CD4-positive, alpha-beta T cell (primary cell): ENCODE data around the gene RNF130. TPM values are rescaled to one million over a fixed set of nuclear protein-coding genes. Genes with fewer than 3 reads are reported as not detected.
A peak's percentile ranks its signal among the peaks of the same experiment; 100 is the strongest.

ENCODE experiments used
- ATAC-seq: fragments of 200-7000 bp; cut with Tn5 transposase; one replicate; pipeline ENCODE4 v1.10.0; 2022; ENCODE audit warnings: mild to moderate bottlenecking; ENCODE audit not compliant: poor library complexity
- CTCF ChIA-PET: fragments of 350-600 bp; sonication (Branson Sonifier 250); formaldehyde crosslinking; loops from one replicate; lab custom pipeline; 2021; ENCODE audit warnings: antibody characterized with exemption, inconsistent platforms; lab: Charles Lee
- POLR2A ChIA-PET: fragments of 350-600 bp; sonication (Branson Sonifier 250); formaldehyde crosslinking; loops from one replicate; lab custom pipeline; 2021; ENCODE audit warnings: antibody characterized with exemption, inconsistent platforms; lab: Charles Lee
- DNase-seq, 14 experiments: peaks; one replicate each; pipeline ENCODE4 v3.0.0-alpha.2; 2013 to 2020; ENCODE audit warnings: mixed read lengths in 2 of 14
- H3K27ac ChIP-seq, 2 donors: one replicate each; pipeline versions ENCODE4 v1.5.1 to v1.7.0; 2013; ENCODE audit warnings: low read length in 2 of 2, low read depth in 1 of 2, mild to moderate bottlenecking in 1 of 2
- H3K27me3 ChIP-seq, 2 experiments: 1 replicate in 1 of 2; 2 replicates in 1 of 2; pipeline versions ENCODE4 v1.6.1 to v1.7.0; 2013; ENCODE audit warnings: low read length in 2 of 2, control low read depth in 1 of 2, mild to moderate bottlenecking in 1 of 2, moderate library complexity in 1 of 2; ENCODE audit not compliant: insufficient read depth in 2 of 2, control insufficient read depth in 1 of 2
- H3K36me3 ChIP-seq: one replicate; pipeline ENCODE4 v1.6.1; 2013; ENCODE audit warnings: low read length, control low read depth; ENCODE audit not compliant: insufficient read depth
- H3K4me1 ChIP-seq: one replicate; pipeline ENCODE4 v1.6.1; 2013; ENCODE audit warnings: low read length, control low read depth; ENCODE audit not compliant: insufficient read depth
- H3K4me3 ChIP-seq: one replicate; pipeline ENCODE4 v1.5.1; 2013; ENCODE audit warnings: mild to moderate bottlenecking, low read length, moderate library complexity
- H3K9me3 ChIP-seq, 2 experiments: 1 replicate in 1 of 2; 2 replicates in 1 of 2; pipeline versions ENCODE4 v1.6.1 to v1.7.0; 2013; ENCODE audit warnings: low read length in 2 of 2, mild to moderate bottlenecking in 2 of 2, control low read depth in 1 of 2, moderate library complexity in 1 of 2; ENCODE audit not compliant: control insufficient read depth in 1 of 2, insufficient read depth in 1 of 2
- H3K27ac Mint-ChIP-seq: one replicate; pipeline ENCODE4 v1.8.0; 2020; ENCODE audit warnings: mixed read lengths
- H3K27me3 Mint-ChIP-seq: one replicate; pipeline ENCODE4 v1.8.0; 2021; ENCODE audit warnings: mixed read lengths
- H3K36me3 Mint-ChIP-seq: one replicate; pipeline ENCODE4 v1.8.0; 2021; ENCODE audit warnings: low read depth, mixed read lengths
- H3K4me1 Mint-ChIP-seq: one replicate; pipeline ENCODE4 v1.8.0; 2021; ENCODE audit warnings: low read depth, mixed read lengths
- H3K4me3 Mint-ChIP-seq: one replicate; pipeline ENCODE4 v1.8.0; 2020; ENCODE audit warnings: mild to moderate bottlenecking, mixed read lengths
- H3K9me3 Mint-ChIP-seq: one replicate; pipeline ENCODE4 v1.8.0; 2020; ENCODE audit warnings: mixed read lengths
- intact Hi-C, 2 experiments: fragments of 100-400 bp; cut with DNase I in 1 of 2; cut with micrococcal nuclease in 1 of 2; formaldehyde crosslinking; loops; one replicate each; pipeline versions ENCODE4 v1.15.1 to v1.9.0; 2023 to 2025; cut with DNase I, micrococcal nuclease
- total RNA-seq, 174 experiments: library from RNA in 2 of 174; stranded (reverse) in 2 of 174; gene quantifications; one replicate each; pipeline ENCODE4 v1.2.3 and lab custom pipeline; 2021 to 2026
- TF ChIP-seq, protein P1 (sequence below): fragments of 200-600 bp; IDR thresholded peaks from one replicate; pipeline ENCODE4 v1.8.0; 2022; ENCODE audit warnings: antibody characterized with exemption, mild to moderate bottlenecking

Gene RNF130
- total RNA-seq, 2 experiments from 2014 or later, result 18.2 to 19.1 TPM

DNA sequence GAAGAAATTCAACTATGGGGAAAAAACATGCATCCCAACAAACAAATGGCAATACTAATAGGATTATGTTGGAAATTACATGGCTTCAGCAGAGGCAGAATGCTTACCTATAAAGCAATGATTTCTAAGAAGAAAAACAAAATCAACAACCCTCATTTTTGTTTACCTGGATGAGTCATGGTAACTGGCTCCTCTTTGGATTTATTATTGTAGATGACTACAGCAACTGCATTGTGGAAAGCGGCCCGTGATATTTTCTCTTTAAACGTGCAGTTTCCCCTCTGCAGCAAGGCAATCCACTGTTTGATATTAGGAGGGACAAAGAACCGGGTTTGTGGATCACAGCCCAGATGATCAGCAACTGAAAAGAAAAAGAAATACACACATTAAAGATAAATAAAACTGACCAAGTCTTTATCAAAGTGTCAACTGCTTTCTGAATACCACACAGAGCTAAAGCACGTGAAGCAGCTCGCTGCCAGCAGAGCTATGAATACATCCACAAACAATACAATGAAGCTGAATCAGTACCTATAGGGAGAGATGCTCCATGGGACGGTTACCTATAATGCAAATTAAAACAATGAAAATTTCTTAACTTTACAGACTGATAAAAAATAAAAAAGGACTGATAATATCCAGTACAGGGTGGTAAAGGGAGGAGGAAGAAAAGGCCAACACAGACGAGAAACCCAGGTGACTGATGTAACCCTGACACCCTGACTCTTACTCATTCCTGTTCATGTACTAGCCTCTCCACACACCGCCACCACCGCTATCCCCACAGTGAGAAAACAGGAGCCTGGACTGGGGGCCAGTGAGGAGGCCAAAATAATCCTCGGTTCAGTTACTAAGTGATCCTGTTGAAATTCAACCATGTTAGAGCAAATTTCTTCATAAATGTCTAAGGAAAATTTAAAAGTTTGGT lies 31.0 kb downstream of the RNF130 start:
- no peaks in the 10 kb centered on the region for H3K4me1 Mint-ChIP-seq
- H3K36me3 Mint-ChIP-seq, result peaks cover 55% of the 10 kb centered on the region
- POLR2A ChIA-PET, result no interaction called here

DNA sequence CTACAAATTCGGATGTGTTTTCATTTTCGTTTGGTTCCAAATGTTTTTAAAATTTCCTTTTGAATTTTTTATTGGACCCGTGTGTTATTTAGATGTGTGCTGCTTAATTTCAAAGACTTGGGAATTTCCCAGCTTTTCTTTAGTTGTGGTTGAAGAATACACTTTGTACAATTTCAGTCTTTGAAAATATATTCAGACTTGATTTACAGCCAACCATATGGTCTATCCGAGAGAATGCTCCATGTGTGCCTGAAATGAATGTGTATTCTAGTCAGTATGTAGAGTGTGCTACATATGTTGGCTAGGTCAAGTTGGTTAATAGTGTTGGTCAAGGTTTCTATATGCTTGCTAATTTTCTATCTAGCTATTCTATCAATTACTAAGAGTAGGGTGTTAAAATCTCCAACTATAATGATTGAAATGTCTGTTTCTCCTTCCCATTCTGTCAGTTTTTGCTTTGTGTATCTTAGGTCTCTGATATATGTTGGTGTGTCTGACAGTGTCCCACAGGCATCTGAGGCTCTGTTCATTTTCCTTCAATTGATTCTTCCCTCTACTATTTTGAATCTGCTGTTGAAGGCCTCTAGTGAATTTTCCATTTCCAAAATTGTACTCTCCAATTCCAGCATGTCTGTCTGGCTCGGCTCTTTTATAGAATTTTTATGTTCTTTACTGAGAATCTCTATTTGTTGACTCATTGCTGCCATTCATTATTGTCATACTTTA lies 36.2 kb downstream of the RNF130 start:
- intact Hi-C loops, result no loop called here
- peaks cover 83% of the 10 kb centered on the region for H3K36me3 Mint-ChIP-seq
- peaks cover 6% of the 10 kb centered on the region for H3K36me3 ChIP-seq
- peaks cover 0 to 16% of the 10 kb centered on the region in 2 experiments for H3K9me3 ChIP-seq
- peaks cover 7% of the 10 kb centered on the region for H3K9me3 Mint-ChIP-seq
- no peak overlapping the region for H3K4me3 ChIP-seq
- ATAC-seq, result no peak
- no peaks in the 10 kb centered on the region for H3K27me3 ChIP-seq
- H3K4me1 ChIP-seq, result no peaks in the 10 kb centered on the region
- no peak overlapping the region for H3K27ac ChIP-seq
- ChIA-PET CTCF (no interaction called here), POLR2A (no interaction called here)
- H3K27me3 Mint-ChIP-seq, result no peaks in the 10 kb centered on the region
- H3K4me3 Mint-ChIP-seq, result no peak overlapping the region
- no peak for DNase-seq
- H3K4me1 Mint-ChIP-seq, result no peaks in the 10 kb centered on the region
- H3K27ac Mint-ChIP-seq, result no peak overlapping the region
- TF ChIP-seq, protein P1, sequence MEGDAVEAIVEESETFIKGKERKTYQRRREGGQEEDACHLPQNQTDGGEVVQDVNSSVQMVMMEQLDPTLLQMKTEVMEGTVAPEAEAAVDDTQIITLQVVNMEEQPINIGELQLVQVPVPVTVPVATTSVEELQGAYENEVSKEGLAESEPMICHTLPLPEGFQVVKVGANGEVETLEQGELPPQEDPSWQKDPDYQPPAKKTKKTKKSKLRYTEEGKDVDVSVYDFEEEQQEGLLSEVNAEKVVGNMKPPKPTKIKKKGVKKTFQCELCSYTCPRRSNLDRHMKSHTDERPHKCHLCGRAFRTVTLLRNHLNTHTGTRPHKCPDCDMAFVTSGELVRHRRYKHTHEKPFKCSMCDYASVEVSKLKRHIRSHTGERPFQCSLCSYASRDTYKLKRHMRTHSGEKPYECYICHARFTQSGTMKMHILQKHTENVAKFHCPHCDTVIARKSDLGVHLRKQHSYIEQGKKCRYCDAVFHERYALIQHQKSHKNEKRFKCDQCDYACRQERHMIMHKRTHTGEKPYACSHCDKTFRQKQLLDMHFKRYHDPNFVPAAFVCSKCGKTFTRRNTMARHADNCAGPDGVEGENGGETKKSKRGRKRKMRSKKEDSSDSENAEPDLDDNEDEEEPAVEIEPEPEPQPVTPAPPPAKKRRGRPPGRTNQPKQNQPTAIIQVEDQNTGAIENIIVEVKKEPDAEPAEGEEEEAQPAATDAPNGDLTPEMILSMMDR, result no peak

More for the DNA sequence above, 31.0 kb downstream of the RNF130 start:
- Mint-ChIP-seq H3K9me3 (peaks cover 2% of the 10 kb centered on the region), H3K4me3 (no peak overlapping the region), H3K27ac (no peak overlapping the region), H3K27me3 (no peaks in the 10 kb centered on the region)
- Histone ChIP-seq H3K36me3 (peaks cover 6% of the 10 kb centered on the region), H3K27ac (no peak overlapping the region), H3K27me3 (no peaks in the 10 kb centered on the region), H3K4me1 (no peaks in the 10 kb centered on the region), H3K4me3 (no peak overlapping the region), H3K9me3 (peaks cover 0 to 10% of the 10 kb centered on the region in 2 experiments)
- no peak for DNase-seq
- no peak for ATAC-seq
- TF ChIP-seq, protein P1, result no peak
- intact Hi-C loops, result no loop called here
- CTCF ChIA-PET, result no interaction called here

DNA sequence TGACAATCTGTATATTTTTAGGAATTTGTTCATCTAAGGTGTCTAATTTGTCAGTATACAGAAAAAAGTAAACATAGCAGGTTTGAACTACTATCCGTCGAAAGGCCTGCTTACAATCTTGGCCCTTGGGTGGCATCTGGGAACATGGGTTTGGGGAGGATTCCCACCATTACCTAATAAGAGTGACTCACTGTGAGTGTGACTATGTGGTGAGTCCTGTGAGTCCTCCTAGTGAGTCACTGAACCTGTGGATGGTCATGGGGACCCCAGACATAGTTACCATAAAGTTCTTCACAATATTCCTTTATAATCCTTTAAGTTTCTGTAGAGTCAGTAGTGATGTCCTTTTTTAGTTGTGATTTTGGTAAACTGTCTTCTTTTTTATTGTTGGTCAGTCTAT lies 37.0 kb downstream of the RNF130 start:
- DNase-seq (peak in 2 of 14 experiments; percentile 37 to 53), ATAC-seq (no peak)
- ChIA-PET CTCF (interaction anchor here (0.7 kb wide), 1 partner anchor 9 kb away, joined by 3 read pairs; no protein-coding TSS in a partner anchor), POLR2A (no interaction called here)
- Histone ChIP-seq H3K27me3 (no peaks in the 10 kb centered on the region), H3K27ac (no peak overlapping the region), H3K4me1 (no peaks in the 10 kb centered on the region), H3K9me3 (peaks cover 0 to 16% of the 10 kb centered on the region in 2 experiments), H3K4me3 (no peak overlapping the region), H3K36me3 (no peaks in the 10 kb centered on the region)
- H3K4me3 Mint-ChIP-seq, result no peak overlapping the region
- TF ChIP-seq, protein P1, result no peak
- no peaks in the 10 kb centered on the region for H3K27me3 Mint-ChIP-seq
- intact Hi-C loops, result no loop called here
- no peak overlapping the region for H3K27ac Mint-ChIP-seq
- H3K4me1 Mint-ChIP-seq, result no peaks in the 10 kb centered on the region
- peaks cover 76% of the 10 kb centered on the region for H3K36me3 Mint-ChIP-seq
- peaks cover 7% of the 10 kb centered on the region for H3K9me3 Mint-ChIP-seq
